Testis (tissue), 2 donors: ENCODE data around the gene OSGEPL1.

Experiments used
- CTCF ChIP-seq, 3 experiments: fragments of 450-650 bp in 2 of 3; fragments of 200-600 bp in 1 of 3; sonication (generic) in 1 of 3; IDR thresholded peaks; one replicate each; pipeline ENCODE4 v1.5.1; 2016 to 2019; ENCODE audit warnings: antibody characterized with exemption in 3 of 3, mild to moderate bottlenecking in 2 of 3, moderate library complexity in 1 of 3
- POLR2A ChIP-seq: fragments of 450-650 bp; IDR thresholded peaks from one replicate; pipeline ENCODE4 v1.6.1; 2017; ENCODE audit warnings: antibody characterized with exemption, mild to moderate bottlenecking, moderate library complexity

- no peak for TF ChIP-seq CTCF (IDR thresholded peaks at IDR 0.05)
- TF ChIP-seq POLR2A = no peak
These were observed 8.2 kb upstream of the OSGEPL1 start for GRCh38 chr2:189770590-189771322.
